NCI-H146 (cell line): ENCODE measurements around the gene VAMP5.
"Not testable (repeated sequence)": the region's sequence is repeated elsewhere in the genome, so short reads cannot be mapped to it uniquely, and the experiment has no call there.

Experiments
- DNase-seq: peaks from one replicate; lab custom pipeline; 2025; lab: John Stamatoyannopoulos, UW

The VAMP5 gene

GRCh38 chr2:85584354-85584856 lies at the start of gene VAMP5:
TSS of gene VAMP5 (plus strand) at chr2:85584431. CDS start at chr2:85584491, 60 bp downstream.
- DNase-seq, result no peak

- DNase-seq, result no peak
These were observed 49.4 kb upstream of the VAMP5 start for GRCh38 chr2:85534881-85535280.

DNA sequence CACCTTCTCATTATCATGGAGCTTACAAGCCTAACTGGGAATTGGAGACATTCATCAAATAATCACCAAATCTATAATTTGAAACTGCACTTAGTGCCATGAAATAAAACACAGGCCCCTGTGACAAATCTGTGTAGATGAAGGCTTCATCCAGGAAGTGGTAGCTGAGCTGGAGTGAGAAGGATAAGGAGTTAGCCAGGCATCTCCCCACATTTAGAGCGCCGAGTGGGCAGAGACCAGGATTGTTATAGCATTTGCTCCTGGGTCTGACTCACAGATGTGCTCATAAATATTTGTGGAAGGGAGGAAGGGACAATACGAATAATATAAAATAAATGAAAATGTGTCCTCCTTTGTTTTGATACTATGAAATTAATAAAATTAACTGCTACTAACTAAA lies 47.8 kb upstream of the VAMP5 start:
- DNase-seq, result no peak

- DNase-seq, result peak; percentile 85
These were observed 46.4 kb upstream of the VAMP5 start for GRCh38 chr2:85537600-85538506.

GRCh38 chr2:85538507-85539360 lies 45.5 kb upstream of the VAMP5 start, which contains the start of gene MAT2A:
TSS of gene MAT2A (plus strand) at chr2:85539168. CDS start at chr2:85539288, 120 bp downstream.
- DNase-seq, result peak; percentile 95

DNA sequence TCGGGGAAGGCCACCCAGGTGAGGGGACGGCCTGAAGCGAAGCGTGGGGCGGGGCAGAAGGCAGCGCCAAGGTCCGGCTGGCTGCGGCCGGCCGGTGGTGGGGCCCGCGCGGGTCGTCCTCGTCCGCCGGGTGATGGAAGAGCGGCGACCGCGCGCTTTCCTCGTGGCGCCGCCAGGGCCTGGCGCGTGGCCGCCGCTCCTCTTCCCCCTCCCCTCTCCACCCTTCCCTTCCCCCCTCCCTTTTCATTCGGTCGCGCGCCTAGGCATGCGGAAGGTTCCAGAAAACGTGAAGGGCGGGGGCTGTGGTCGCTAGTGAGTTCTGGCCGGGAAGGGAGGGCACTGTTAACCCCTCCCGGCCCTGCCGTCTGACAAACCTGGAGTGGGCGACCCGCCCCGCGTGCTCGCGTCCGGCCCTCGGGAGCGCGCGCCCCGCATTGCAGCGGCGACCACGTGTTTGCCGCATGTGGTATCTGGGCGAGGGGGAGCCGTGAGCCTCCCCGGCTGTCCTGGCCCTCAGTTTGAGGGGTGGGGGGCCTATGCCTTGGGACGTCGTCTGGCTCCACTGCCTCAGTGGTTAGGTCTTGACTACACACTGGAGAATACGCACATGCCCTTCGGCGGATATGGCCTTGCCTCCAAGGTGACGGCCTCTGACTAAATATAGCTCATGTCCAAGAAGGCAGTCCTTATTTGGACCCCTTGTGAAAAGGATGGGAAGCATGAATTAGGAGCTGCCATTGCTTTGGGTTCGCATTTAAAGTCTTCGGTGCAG lies 44.7 kb upstream of the VAMP5 start:
- peak; percentile 68 for DNase-seq

GRCh38 chr2:85540133-85540648 lies 44.0 kb upstream of the VAMP5 start:
- peak; percentile 42 for DNase-seq

GRCh38 chr2:85541262-85541661 lies 43.0 kb upstream of the VAMP5 start:
- DNase-seq, result no peak

DNA sequence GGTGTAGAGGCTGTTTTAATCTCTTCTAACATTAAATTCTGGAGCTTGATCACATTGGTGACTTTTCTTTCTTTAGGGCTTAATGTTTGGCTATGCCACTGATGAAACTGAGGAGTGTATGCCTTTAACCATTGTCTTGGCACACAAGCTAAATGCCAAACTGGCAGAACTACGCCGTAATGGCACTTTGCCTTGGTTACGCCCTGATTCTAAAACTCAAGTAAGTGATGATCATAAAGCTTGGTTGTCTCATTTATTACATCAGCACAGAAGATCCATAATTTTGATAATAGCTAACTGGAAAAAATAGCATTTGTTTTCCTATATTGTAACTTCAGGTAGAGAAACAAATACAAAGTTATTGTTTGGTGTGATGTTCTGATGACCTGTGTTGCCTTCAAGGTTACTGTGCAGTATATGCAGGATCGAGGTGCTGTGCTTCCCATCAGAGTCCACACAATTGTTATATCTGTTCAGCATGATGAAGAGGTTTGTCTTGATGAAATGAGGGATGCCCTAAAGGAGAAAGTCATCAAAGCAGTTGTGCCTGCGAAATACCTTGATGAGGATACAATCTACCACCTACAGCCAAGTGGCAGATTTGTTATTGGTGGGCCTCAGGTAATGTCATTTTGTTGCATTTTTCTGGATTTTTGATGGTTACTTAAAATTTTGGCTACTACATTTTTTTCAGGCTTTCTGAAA lies 42.3 kb upstream of the VAMP5 start:
- no peak for DNase-seq

GRCh38 chr2:85542777-85543176 lies 41.5 kb upstream of the VAMP5 start:
- no peak for DNase-seq

DNA sequence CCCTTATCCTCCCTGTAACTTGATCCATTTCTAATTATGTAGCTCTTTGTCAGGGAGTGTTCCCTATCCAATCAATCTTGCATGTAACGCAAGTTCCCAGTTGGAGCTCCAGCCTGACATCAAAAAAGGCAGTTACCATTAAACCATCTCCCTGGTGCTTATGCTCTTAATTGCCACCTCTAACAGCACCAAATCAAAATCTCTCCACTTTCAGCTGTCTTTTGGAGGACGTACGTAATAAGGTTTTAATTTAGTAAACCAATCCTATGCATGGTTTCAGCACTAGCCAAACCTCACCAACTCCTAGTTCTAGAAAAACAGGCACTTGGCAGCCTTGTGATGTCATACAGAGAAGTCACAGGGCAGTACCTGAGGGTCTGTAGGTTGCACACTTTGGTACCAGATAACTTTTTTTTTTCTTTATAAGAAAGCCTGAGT lies 40.0 kb upstream of the VAMP5 start:
- DNase-seq, result peak; percentile 60

GRCh38 chr2:85544915-85545779 lies 39.1 kb upstream of the VAMP5 start:
- not testable (repeated sequence) for DNase-seq

GRCh38 chr2:85545780-85546240 lies 38.4 kb upstream of the VAMP5 start:
- no peak for DNase-seq

DNA sequence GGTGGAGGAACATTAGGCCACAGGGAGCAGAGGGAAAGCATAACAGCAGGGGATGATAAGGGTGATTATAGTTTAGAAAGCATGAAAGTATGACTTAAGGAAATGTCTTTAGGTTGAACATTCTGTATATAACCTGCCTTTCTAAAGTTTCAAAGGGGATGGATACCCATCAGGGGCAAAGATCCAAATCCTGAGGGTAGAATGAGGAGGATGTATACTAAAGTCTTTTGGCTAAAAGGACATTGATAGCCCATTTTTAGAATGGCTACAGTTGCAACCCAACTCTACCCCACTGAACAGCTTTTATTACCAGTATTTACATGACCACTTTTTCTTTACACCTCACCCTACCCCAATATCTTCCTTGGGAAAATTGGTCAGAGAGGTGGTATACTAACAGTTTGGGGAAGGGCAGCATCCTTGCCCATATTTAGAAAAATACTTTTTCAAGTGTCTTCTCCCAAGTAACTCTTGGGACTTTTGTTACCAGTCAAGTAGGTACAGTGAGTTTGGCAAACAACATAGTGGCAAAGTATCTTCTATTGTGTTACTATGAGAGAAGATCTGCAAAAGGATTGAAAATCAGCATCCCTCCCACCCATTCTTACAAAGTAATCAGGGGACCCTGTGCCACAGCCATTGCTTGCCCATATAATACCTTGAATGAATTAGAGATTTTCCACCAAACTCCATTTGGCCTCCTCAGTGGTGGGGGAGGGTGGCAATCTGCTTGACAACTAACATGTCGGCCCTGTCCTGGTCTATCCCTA lies 37.0 kb upstream of the VAMP5 start:
- no peak for DNase-seq

- no peak for DNase-seq
These were observed 36.2 kb upstream of the VAMP5 start for GRCh38 chr2:85547859-85548607.

DNA sequence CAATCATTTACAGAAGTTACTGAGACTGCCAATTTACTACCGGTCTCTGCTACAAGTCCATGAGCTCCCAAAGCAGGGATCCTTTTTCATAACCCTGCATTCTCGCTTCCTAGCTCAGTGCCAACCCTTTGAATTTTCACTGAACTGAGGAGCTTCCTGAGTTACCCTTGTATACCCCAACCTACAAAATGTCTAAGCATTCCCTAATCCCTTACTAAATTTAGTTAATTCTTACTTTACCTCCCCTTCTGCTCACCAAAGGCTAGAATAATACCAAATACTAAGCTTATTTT lies 35.7 kb upstream of the VAMP5 start:
- DNase-seq, result no peak

- no peak for DNase-seq
These were observed 35.1 kb upstream of the VAMP5 start for GRCh38 chr2:85549095-85549494.

- no peak for DNase-seq
These were observed 34.4 kb upstream of the VAMP5 start for GRCh38 chr2:85549826-85550225.
